GM23338 (cell line): ENCODE results near the gene AP1M1.

ENCODE experiments used
- CTCF ChIP-seq, 2 experiments: fragments of 200-600 bp in 1 of 2; sonication (generic) in 1 of 2; conservative IDR thresholded peaks; 2 replicates each; pipeline versions ENCODE4 v1.5.1 to v1.6.1; 2016 to 2017; ENCODE audit warnings: antibody characterized with exemption in 2 of 2, low read depth in 2 of 2, mild to moderate bottlenecking in 2 of 2, moderate library complexity in 1 of 2
- ETS1 ChIP-seq: IDR thresholded peaks from 2 replicates; pipeline ENCODE4 v1.6.1; 2016; ENCODE audit warnings: antibody characterized with exemption
- EZH2 ChIP-seq: fragments of 200-600 bp; sonication (generic); IDR thresholded peaks from one replicate; pipeline ENCODE4 v1.8.0; 2017; ENCODE audit warnings: antibody characterized with exemption, mild to moderate bottlenecking, low read depth; ENCODE audit not compliant: unreplicated experiment
- NANOG ChIP-seq: IDR thresholded peaks from 2 replicates; pipeline ENCODE4 v1.6.1; 2016; ENCODE audit warnings: antibody characterized with exemption, borderline replicate concordance
- POLR2AphosphoS5 ChIP-seq: IDR thresholded peaks from 2 replicates; pipeline ENCODE4 v1.6.1; 2016; ENCODE audit warnings: antibody characterized with exemption, low read depth
- REST ChIP-seq: IDR thresholded peaks from one replicate; pipeline ENCODE4 v1.6.1; 2018; ENCODE audit warnings: antibody characterized with exemption; ENCODE audit not compliant: unreplicated experiment
- ZNF114 ChIP-seq: fragments of 250-450 bp; sonication (Bioruptor Pico); IDR thresholded peaks from 2 replicates; pipeline ENCODE4 v1.5.0; 2020; ENCODE audit warnings: mild to moderate bottlenecking, moderate library complexity

- TF ChIP-seq CTCF (conservative IDR thresholded peaks at IDR 0.05; ENCODE audit: low read depth in 2 of 2): no peak
- TF ChIP-seq REST: no peak
- TF ChIP-seq EZH2: no peak
- no peak for TF ChIP-seq ZNF114 (CRISPR knock-in tag)
- TF ChIP-seq ETS1: no peak
- TF ChIP-seq NANOG: no peak
- no peak for TF ChIP-seq POLR2AphosphoS5
These were observed 1.7 kb downstream of the AP1M1 start for GRCh38 chr19:16199275-16199932.
